Panc1 (cell line): Measurements from ENCODE around the gene SPECC1. TPM values are rescaled to one million over a fixed set of nuclear protein-coding genes. Genes with fewer than 3 reads are reported as not detected.

ENCODE experiments used
- ATAC-seq: fragments of 200-7000 bp; cut with Tn5 transposase; 2 replicates; pipeline ENCODE4 v1.9.1; 2020; ENCODE audit warnings: mild to moderate bottlenecking, moderate library complexity
- BruUV-seq: library from RNA; stranded (reverse); fragments of 400-500 nt; replicated peaks from 2 replicates; lab custom pipeline; 2021; lab: Mats Ljungman, UMichigan
- CTCF ChIA-PET: fragments of 300-600 bp; sonication (Branson Sonifier 250); formaldehyde crosslinking; loops from one replicate; lab custom pipeline; 2022; ENCODE audit warnings: antibody characterized with exemption; lab: Charles Lee
- POLR2A ChIA-PET: fragments of 300-600 bp; sonication (Branson Sonifier 250); formaldehyde crosslinking; loops from one replicate; lab custom pipeline; 2022; ENCODE audit warnings: antibody characterized with exemption; lab: Charles Lee
- DNase-seq: peaks from one replicate; pipeline ENCODE4 v3.0.0-alpha.2; 2010; ENCODE audit warnings: low read depth, low spot score
- H3K27ac ChIP-seq: 2 replicates; pipeline ENCODE4 v1.5.1; 2011; ENCODE audit warnings: mild to moderate bottlenecking, low read length, inconsistent platforms
- H3K27me3 ChIP-seq: fragments of 200-500 bp; sonication (Bioruptor generic); 2 replicates; pipeline ENCODE4 v1.6.0; 2014; ENCODE audit warnings: low read length, inconsistent platforms; ENCODE audit not compliant: control insufficient read depth, insufficient read depth
- H3K36me3 ChIP-seq: fragments of 200-500 bp; sonication (Bioruptor generic); 2 replicates; pipeline ENCODE4 v1.5.1; 2014; ENCODE audit warnings: inconsistent platforms, mild to moderate bottlenecking, low read length, moderate library complexity; ENCODE audit not compliant: control insufficient read depth, insufficient read depth
- H3K4me1 ChIP-seq: 2 replicates; pipeline ENCODE4 v1.5.1; 2011; ENCODE audit warnings: inconsistent platforms, mild to moderate bottlenecking, low read length, moderate library complexity; ENCODE audit not compliant: control insufficient read depth, insufficient read depth
- H3K4me3 ChIP-seq, 2 experiments: 2 replicates each; pipeline ENCODE4 v1.5.1; 2011 to 2012; ENCODE audit warnings: low read depth in 2 of 2, low read length in 2 of 2, mild to moderate bottlenecking in 2 of 2, inconsistent platforms in 1 of 2, moderate library complexity in 1 of 2
- H3K9me3 ChIP-seq: fragments of 200-500 bp; sonication (Bioruptor generic); 2 replicates; pipeline ENCODE4 v1.5.1; 2014; ENCODE audit warnings: low read depth, mild to moderate bottlenecking, inconsistent platforms, low read length, moderate library complexity; ENCODE audit not compliant: control insufficient read depth, insufficient read depth
- POLR2AphosphoS5 ChIP-seq: IDR thresholded peaks from 2 replicates; pipeline ENCODE4 v1.6.1; 2012; ENCODE audit warnings: mild to moderate bottlenecking, low read depth, low read length, moderate library complexity
- SIN3A ChIP-seq: IDR thresholded peaks from 2 replicates; pipeline ENCODE4 v1.6.1; 2012; ENCODE audit warnings: low read depth, mild to moderate bottlenecking, low read length, moderate library complexity, borderline replicate concordance; ENCODE audit not compliant: insufficient read depth
- TCF7L2 ChIP-seq: IDR thresholded peaks from 2 replicates; pipeline ENCODE4 v1.6.1; 2011; ENCODE audit warnings: mild to moderate bottlenecking, low read depth, low read length, inconsistent platforms
- in situ Hi-C: cut with HindIII; loops from 2 replicates; pipeline ENCODE4 v1.10.0; 2016; ENCODE audit warnings: low sequenced_read_pairs, low pct_unique_long_range_greater_than_20kb
- intact Hi-C: fragments of 100-400 bp; cut with micrococcal nuclease; formaldehyde crosslinking; loops from one replicate; pipeline ENCODE4 v1.10.0; 2022; ENCODE audit not compliant: unreplicated experiment
- total RNA-seq: library from RNA; stranded (reverse); gene quantifications from one replicate; pipeline ENCODE4 v1.2.1, GENCODE V29; 2021; ENCODE audit not compliant: unreplicated experiment
- TF ChIP-seq, protein P1 (sequence below): fragments of 450-650 bp; IDR thresholded peaks from 2 replicates; pipeline ENCODE4 v1.5.1; 2017; ENCODE audit warnings: mild to moderate bottlenecking
- TF ChIP-seq, protein P2 (sequence below), 2 experiments: IDR thresholded peaks; 2 replicates each; pipeline ENCODE4 v1.6.1; 2011 to 2012; ENCODE audit warnings: low read depth in 2 of 2, control low read depth in 1 of 2, low read length in 1 of 2, mild to moderate bottlenecking in 1 of 2, moderate library complexity in 1 of 2; ENCODE audit not compliant: insufficient read depth in 1 of 2

The SPECC1 gene
- total RNA-seq, 1 experiment from 2014 or later: 80.8 TPM

DNA sequence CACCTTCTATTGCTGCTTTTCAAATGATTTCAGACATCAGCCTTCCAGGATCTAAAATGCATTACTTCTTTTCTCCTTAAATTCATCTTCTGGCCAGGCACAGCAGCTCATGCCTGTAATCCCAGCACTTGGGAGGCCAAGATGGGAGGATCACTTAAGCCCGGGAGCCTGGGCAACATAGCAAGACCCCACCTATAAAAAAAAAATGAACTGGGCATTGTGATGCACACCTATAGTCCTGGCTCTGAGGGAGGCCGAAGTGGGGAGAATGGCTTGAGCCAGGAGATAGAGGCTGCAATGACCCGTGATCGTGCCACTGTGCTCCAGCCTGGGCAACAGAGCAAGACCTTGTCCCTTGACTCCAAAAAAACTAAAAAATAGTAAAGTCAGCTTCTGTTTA is 208.5 kb downstream of the SPECC1 start:
- CTCF ChIA-PET: no interaction called here
- Histone ChIP-seq H3K27ac (no peak overlapping the region), H3K4me1 (no peaks in the 10 kb centered on the region), H3K9me3 (no peaks in the 10 kb centered on the region), H3K27me3 (no peaks in the 10 kb centered on the region), H3K4me3 (no peak overlapping the region), H3K36me3 (no peaks in the 10 kb centered on the region)
- POLR2A ChIA-PET: no interaction called here
- TF ChIP-seq, protein P1, sequence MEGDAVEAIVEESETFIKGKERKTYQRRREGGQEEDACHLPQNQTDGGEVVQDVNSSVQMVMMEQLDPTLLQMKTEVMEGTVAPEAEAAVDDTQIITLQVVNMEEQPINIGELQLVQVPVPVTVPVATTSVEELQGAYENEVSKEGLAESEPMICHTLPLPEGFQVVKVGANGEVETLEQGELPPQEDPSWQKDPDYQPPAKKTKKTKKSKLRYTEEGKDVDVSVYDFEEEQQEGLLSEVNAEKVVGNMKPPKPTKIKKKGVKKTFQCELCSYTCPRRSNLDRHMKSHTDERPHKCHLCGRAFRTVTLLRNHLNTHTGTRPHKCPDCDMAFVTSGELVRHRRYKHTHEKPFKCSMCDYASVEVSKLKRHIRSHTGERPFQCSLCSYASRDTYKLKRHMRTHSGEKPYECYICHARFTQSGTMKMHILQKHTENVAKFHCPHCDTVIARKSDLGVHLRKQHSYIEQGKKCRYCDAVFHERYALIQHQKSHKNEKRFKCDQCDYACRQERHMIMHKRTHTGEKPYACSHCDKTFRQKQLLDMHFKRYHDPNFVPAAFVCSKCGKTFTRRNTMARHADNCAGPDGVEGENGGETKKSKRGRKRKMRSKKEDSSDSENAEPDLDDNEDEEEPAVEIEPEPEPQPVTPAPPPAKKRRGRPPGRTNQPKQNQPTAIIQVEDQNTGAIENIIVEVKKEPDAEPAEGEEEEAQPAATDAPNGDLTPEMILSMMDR: no peak
- TF ChIP-seq SIN3A: no peak
- TF ChIP-seq POLR2AphosphoS5: no peak
- TF ChIP-seq TCF7L2: no peak
- TF ChIP-seq, protein P2, sequence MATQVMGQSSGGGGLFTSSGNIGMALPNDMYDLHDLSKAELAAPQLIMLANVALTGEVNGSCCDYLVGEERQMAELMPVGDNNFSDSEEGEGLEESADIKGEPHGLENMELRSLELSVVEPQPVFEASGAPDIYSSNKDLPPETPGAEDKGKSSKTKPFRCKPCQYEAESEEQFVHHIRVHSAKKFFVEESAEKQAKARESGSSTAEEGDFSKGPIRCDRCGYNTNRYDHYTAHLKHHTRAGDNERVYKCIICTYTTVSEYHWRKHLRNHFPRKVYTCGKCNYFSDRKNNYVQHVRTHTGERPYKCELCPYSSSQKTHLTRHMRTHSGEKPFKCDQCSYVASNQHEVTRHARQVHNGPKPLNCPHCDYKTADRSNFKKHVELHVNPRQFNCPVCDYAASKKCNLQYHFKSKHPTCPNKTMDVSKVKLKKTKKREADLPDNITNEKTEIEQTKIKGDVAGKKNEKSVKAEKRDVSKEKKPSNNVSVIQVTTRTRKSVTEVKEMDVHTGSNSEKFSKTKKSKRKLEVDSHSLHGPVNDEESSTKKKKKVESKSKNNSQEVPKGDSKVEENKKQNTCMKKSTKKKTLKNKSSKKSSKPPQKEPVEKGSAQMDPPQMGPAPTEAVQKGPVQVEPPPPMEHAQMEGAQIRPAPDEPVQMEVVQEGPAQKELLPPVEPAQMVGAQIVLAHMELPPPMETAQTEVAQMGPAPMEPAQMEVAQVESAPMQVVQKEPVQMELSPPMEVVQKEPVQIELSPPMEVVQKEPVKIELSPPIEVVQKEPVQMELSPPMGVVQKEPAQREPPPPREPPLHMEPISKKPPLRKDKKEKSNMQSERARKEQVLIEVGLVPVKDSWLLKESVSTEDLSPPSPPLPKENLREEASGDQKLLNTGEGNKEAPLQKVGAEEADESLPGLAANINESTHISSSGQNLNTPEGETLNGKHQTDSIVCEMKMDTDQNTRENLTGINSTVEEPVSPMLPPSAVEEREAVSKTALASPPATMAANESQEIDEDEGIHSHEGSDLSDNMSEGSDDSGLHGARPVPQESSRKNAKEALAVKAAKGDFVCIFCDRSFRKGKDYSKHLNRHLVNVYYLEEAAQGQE (IDR thresholded peaks at IDR 0.05; ENCODE audit: insufficient read depth in 1 of 2, low read depth in 2 of 2, low read length in 1 of 2): no peak
- no peak for ATAC-seq
- no peak for DNase-seq
- in situ Hi-C loops: no loop called here
- intact Hi-C loops: no loop called here
- no TSS peak for BruUV-seq

DNA sequence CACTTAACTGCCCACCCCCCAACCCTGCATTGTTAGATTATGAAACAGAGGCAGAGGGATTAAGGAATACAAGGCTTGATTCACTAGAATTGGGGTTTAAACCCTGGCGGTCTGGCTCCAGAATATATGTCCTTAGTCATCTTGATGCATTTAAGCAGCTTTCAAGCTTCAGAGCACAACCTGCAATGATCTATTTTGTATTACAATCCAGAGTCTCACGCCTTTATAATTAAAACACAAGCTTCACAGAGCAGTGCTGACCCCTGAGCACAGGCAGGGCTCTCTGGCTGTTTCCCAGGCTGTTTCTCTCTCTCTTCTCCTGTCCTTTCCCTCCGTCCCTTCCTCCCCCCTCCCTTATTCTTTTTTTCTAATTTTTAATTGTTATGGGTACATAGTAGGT is 209.1 kb downstream of the SPECC1 start:
- TF ChIP-seq, protein P1: no peak
- TF ChIP-seq SIN3A: no peak
- TF ChIP-seq, protein P2 (IDR thresholded peaks at IDR 0.05; ENCODE audit: insufficient read depth in 1 of 2, low read depth in 2 of 2, low read length in 1 of 2): no peak
- TF ChIP-seq TCF7L2: no peak
- no peak for TF ChIP-seq POLR2AphosphoS5
- no peaks in the 10 kb centered on the region for H3K36me3 ChIP-seq
- H3K27me3 ChIP-seq: no peaks in the 10 kb centered on the region
- no peaks in the 10 kb centered on the region for H3K4me1 ChIP-seq
- no peak overlapping the region for H3K4me3 ChIP-seq
- intact Hi-C loops (no loop called here), in situ Hi-C loops (no loop called here)
- ATAC-seq (no peak), DNase-seq (no peak)
- no peak overlapping the region for H3K27ac ChIP-seq
- ChIA-PET POLR2A (no interaction called here), CTCF (no interaction called here)
- BruUV-seq: no TSS peak
- H3K9me3 ChIP-seq: no peaks in the 10 kb centered on the region
